ENCODE measurements around the gene PHB1.

Gene PHB1

GRCh38 chr17:49452201-49452600, 37.5 kb upstream of the PHB1 start:
- Histone ChIP-seq H3K4me3 (ENCODE audit: low read depth in 1 of 2, low read length in 2 of 2) (no peak overlapping the region), H3K36me3 (ENCODE audit: insufficient read depth, low read length) (no peaks in the 10 kb centered on the region), H3K4me1 (ENCODE audit: insufficient read depth, low read length) (no peaks in the 10 kb centered on the region), H3K9me3 (ENCODE audit: low read length) (no peaks in the 10 kb centered on the region), H3K27ac (ENCODE audit: low read depth, low read length) (no peak overlapping the region), H3K27me3 (ENCODE audit: control insufficient read depth in 1 of 2, insufficient read depth in 2 of 2, low read length in 2 of 2) (peaks cover 0 to 7% of the 10 kb centered on the region in 2 donors), H3K9ac (ENCODE audit: low read length) (no peak overlapping the region)

DNA sequence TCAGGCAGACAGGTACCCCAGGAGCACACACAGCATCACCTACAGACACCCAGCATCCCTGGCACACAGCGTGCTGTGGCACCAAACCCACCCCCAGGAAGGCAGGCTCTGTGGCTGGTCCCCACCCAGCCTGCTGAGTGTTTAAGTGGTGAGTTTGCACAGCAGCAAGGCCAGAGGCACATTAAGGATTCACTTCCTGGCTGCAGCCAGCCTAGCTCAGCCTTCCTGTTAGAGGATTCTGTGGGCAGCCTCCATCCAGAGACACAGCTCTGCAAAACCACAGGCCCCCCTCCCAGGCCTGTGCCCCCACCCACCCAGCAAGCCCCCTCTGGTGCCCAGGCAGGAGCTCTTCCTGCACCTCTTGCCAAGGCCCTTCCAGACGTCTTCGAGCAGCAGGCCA, 36.1 kb upstream of the PHB1 start:
- no peak overlapping the region for H3K4me3 ChIP-seq (ENCODE audit: low read depth in 1 of 2, low read length in 2 of 2)
- no peaks in the 10 kb centered on the region for H3K4me1 ChIP-seq (ENCODE audit: insufficient read depth, low read length)
- H3K27me3 ChIP-seq (ENCODE audit: control insufficient read depth in 1 of 2, insufficient read depth in 2 of 2, low read length in 2 of 2): no peaks in the 10 kb centered on the region
- H3K9ac ChIP-seq (ENCODE audit: low read length): no peak overlapping the region
- no peak overlapping the region for H3K27ac ChIP-seq (ENCODE audit: low read depth, low read length)
- no peaks in the 10 kb centered on the region for H3K9me3 ChIP-seq (ENCODE audit: low read length)
- H3K36me3 ChIP-seq (ENCODE audit: insufficient read depth, low read length): no peaks in the 10 kb centered on the region

DNA sequence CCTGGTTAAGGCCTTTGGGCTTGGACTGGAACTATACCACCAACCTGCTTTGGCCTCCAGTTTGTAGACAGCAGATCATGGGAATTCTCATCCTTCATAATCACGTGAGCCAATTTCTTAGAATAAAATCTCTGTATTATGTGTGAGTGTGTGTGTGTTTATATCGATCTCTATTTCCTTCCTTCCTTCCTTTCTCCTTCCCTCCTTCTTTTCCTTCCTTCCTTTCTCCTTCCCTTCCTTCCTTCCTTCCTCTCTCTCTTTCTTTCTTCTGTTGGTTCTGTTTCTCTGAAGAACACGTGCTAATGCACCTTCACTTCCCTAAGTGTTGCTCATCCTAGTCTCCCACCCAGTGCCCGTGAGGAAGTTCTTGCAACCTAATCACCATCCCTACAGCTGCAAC, 35.5 kb upstream of the PHB1 start:
- H3K36me3 ChIP-seq (ENCODE audit: insufficient read depth, low read length): no peaks in the 10 kb centered on the region

GRCh38 chr17:49447628-49448302, 33.1 kb upstream of the PHB1 start:
- Histone ChIP-seq H3K27me3 (ENCODE audit: control insufficient read depth in 1 of 2, insufficient read depth in 2 of 2, low read length in 2 of 2) (no peaks in the 10 kb centered on the region), H3K4me1 (ENCODE audit: insufficient read depth, low read length) (no peaks in the 10 kb centered on the region), H3K27ac (ENCODE audit: low read depth, low read length) (no peak overlapping the region), H3K4me3 (ENCODE audit: low read depth in 1 of 2, low read length in 2 of 2) (no peak overlapping the region), H3K9me3 (ENCODE audit: low read length) (no peaks in the 10 kb centered on the region), H3K36me3 (ENCODE audit: insufficient read depth, low read length) (no peaks in the 10 kb centered on the region), H3K9ac (ENCODE audit: low read length) (no peak overlapping the region)

More for the DNA sequence above, 35.5 kb upstream of the PHB1 start:
- Histone ChIP-seq H3K4me1 (ENCODE audit: insufficient read depth, low read length) (no peaks in the 10 kb centered on the region), H3K9ac (ENCODE audit: low read length) (no peak overlapping the region), H3K9me3 (ENCODE audit: low read length) (no peaks in the 10 kb centered on the region), H3K27me3 (ENCODE audit: control insufficient read depth in 1 of 2, insufficient read depth in 2 of 2, low read length in 2 of 2) (no peaks in the 10 kb centered on the region), H3K27ac (ENCODE audit: low read depth, low read length) (no peak overlapping the region), H3K4me3 (ENCODE audit: low read depth in 1 of 2, low read length in 2 of 2) (no peak overlapping the region)

- Histone ChIP-seq H3K27ac (ENCODE audit: low read depth, low read length) (no peak overlapping the region), H3K4me1 (ENCODE audit: insufficient read depth, low read length) (no peaks in the 10 kb centered on the region), H3K4me3 (ENCODE audit: low read depth in 1 of 2, low read length in 2 of 2) (no peak overlapping the region), H3K36me3 (ENCODE audit: insufficient read depth, low read length) (no peaks in the 10 kb centered on the region), H3K27me3 (ENCODE audit: control insufficient read depth in 1 of 2, insufficient read depth in 2 of 2, low read length in 2 of 2) (no peaks in the 10 kb centered on the region), H3K9ac (ENCODE audit: low read length) (no peak overlapping the region), H3K9me3 (ENCODE audit: low read length) (no peaks in the 10 kb centered on the region)
Measured at GRCh38 chr17:49445591-49445990, 30.9 kb upstream of the PHB1 start.

DNA sequence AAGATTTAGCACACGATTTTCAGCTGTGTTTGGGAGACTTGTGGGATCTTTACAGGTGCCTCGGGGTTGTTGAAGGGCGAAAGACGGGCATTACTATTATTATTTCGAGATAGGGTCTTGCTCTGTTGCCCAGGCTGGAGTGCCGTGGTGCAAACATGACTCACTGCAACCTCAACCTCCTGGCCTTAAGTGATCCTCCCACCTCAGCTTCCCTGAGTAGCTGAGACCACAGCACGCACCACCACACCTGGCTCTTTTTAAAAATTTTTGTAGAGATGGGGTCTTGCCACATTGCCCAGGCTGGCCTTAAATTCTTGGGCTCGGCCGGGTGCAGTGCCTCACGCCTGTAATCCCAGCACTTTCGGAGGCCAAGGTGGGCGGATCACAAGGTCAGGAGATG, 29.7 kb upstream of the PHB1 start:
- Histone ChIP-seq H3K4me3 (ENCODE audit: low read depth in 1 of 2, low read length in 2 of 2) (no peak overlapping the region), H3K27me3 (ENCODE audit: control insufficient read depth in 1 of 2, insufficient read depth in 2 of 2, low read length in 2 of 2) (peaks cover 6 to 9% of the 10 kb centered on the region in 2 donors), H3K9ac (ENCODE audit: low read length) (no peak overlapping the region), H3K4me1 (ENCODE audit: insufficient read depth, low read length) (no peaks in the 10 kb centered on the region), H3K27ac (ENCODE audit: low read depth, low read length) (no peak overlapping the region), H3K9me3 (ENCODE audit: low read length) (no peaks in the 10 kb centered on the region), H3K36me3 (ENCODE audit: insufficient read depth, low read length) (no peaks in the 10 kb centered on the region)

DNA sequence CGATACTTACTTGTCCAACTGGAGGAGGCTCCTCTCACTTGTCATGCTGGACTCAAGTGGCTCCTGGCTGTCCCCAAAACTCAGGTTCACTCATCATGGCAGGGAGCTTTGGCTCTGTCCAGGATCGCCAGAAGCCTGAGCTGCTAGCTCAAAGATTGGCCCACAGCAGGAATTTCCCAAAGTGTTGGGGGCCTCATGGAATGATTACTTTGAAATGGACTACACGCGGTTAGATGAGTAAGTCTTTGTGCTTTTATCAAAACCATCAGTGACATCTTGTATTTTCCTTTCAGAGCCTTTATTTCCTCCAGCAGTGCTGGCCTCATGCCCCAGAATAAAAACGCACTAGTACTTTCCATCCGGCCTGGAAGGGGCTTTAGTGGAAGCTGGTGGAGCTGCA, 29.2 kb upstream of the PHB1 start:
- Histone ChIP-seq H3K27ac (ENCODE audit: low read depth, low read length) (no peak overlapping the region), H3K36me3 (ENCODE audit: insufficient read depth, low read length) (no peaks in the 10 kb centered on the region), H3K4me1 (ENCODE audit: insufficient read depth, low read length) (no peaks in the 10 kb centered on the region), H3K9me3 (ENCODE audit: low read length) (no peaks in the 10 kb centered on the region), H3K27me3 (ENCODE audit: control insufficient read depth in 1 of 2, insufficient read depth in 2 of 2, low read length in 2 of 2) (peaks cover 10 to 13% of the 10 kb centered on the region in 2 donors), H3K4me3 (ENCODE audit: low read depth in 1 of 2, low read length in 2 of 2) (no peak overlapping the region), H3K9ac (ENCODE audit: low read length) (no peak overlapping the region)

DNA sequence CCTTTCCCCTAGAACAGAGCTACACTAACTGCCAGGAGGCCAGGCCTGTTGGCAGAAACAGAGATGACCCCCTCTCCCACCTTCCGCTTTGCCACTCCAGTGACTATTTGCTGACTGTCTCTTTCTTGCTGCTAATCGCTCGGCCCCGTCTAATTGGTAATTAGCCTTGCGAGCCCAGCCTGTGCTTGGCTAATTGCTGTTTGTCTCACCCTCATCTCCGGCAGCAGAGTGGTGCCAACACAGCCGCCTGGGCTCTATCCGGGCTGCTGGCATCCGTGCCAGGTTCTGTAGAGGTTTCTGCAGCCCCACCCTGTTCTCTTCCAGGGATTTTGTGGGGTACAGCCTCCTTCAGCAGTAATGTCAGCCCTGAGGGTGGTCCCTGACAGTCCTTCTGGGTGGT, 27.4 kb upstream of the PHB1 start:
- Histone ChIP-seq H3K27me3 (ENCODE audit: control insufficient read depth in 1 of 2, insufficient read depth in 2 of 2, low read length in 2 of 2) (peaks cover 10 to 20% of the 10 kb centered on the region in 2 donors), H3K27ac (ENCODE audit: low read depth, low read length) (no peak overlapping the region), H3K9me3 (ENCODE audit: low read length) (no peaks in the 10 kb centered on the region), H3K4me3 (ENCODE audit: low read depth in 1 of 2, low read length in 2 of 2) (no peak overlapping the region), H3K36me3 (ENCODE audit: insufficient read depth, low read length) (no peaks in the 10 kb centered on the region), H3K4me1 (ENCODE audit: insufficient read depth, low read length) (no peaks in the 10 kb centered on the region), H3K9ac (ENCODE audit: low read length) (no peak overlapping the region)

DNA sequence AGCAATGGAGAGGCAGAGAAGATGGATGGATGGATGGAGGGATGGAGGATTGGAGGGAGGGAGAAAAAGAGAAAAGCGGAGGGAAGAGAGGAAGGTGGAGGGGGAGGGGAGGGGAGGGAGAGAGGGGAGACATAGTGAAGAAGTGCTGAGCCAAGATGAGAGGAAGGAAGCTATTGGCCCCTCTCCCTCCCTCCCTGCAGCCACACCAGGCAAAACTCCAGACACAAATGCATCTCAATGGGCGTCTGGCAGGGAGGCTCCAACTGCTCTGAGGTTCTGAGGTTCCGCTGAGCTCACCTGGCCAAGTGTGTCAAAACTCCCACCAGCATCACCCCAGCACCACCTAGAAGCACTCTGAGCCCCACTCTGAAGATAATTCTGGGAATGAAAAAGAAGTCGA, 26.9 kb upstream of the PHB1 start:
- no peak overlapping the region for H3K27ac ChIP-seq (ENCODE audit: low read depth, low read length)
- no peak overlapping the region for H3K4me3 ChIP-seq (ENCODE audit: low read depth in 1 of 2, low read length in 2 of 2)
- no peaks in the 10 kb centered on the region for H3K36me3 ChIP-seq (ENCODE audit: insufficient read depth, low read length)
- no peaks in the 10 kb centered on the region for H3K9me3 ChIP-seq (ENCODE audit: low read length)
- no peak overlapping the region for H3K9ac ChIP-seq (ENCODE audit: low read length)
- H3K4me1 ChIP-seq (ENCODE audit: insufficient read depth, low read length): no peaks in the 10 kb centered on the region
- H3K27me3 ChIP-seq (ENCODE audit: control insufficient read depth in 1 of 2, insufficient read depth in 2 of 2, low read length in 2 of 2): peaks cover 10 to 20% of the 10 kb centered on the region in 2 donors

GRCh38 chr17:49440581-49440980, 25.9 kb upstream of the PHB1 start:
- H3K27me3 ChIP-seq (ENCODE audit: control insufficient read depth in 1 of 2, insufficient read depth in 2 of 2, low read length in 2 of 2): peaks cover 10 to 20% of the 10 kb centered on the region in 2 donors
- no peaks in the 10 kb centered on the region for H3K36me3 ChIP-seq (ENCODE audit: insufficient read depth, low read length)
- H3K9ac ChIP-seq (ENCODE audit: low read length): no peak overlapping the region
- no peak overlapping the region for H3K27ac ChIP-seq (ENCODE audit: low read depth, low read length)
- no peak overlapping the region for H3K4me3 ChIP-seq (ENCODE audit: low read depth in 1 of 2, low read length in 2 of 2)
- H3K9me3 ChIP-seq (ENCODE audit: low read length): no peaks in the 10 kb centered on the region
- H3K4me1 ChIP-seq (ENCODE audit: insufficient read depth, low read length): no peaks in the 10 kb centered on the region

- Histone ChIP-seq H3K27me3 (ENCODE audit: control insufficient read depth in 1 of 2, insufficient read depth in 2 of 2, low read length in 2 of 2) (peaks cover 10 to 20% of the 10 kb centered on the region in 2 donors), H3K9ac (ENCODE audit: low read length) (no peak overlapping the region), H3K27ac (ENCODE audit: low read depth, low read length) (no peak overlapping the region), H3K4me3 (ENCODE audit: low read depth in 1 of 2, low read length in 2 of 2) (no peak overlapping the region), H3K4me1 (ENCODE audit: insufficient read depth, low read length) (no peaks in the 10 kb centered on the region), H3K36me3 (ENCODE audit: insufficient read depth, low read length) (no peaks in the 10 kb centered on the region), H3K9me3 (ENCODE audit: low read length) (no peaks in the 10 kb centered on the region)
Measured at GRCh38 chr17:49439673-49440571, 25.2 kb upstream of the PHB1 start.

Data from muscle layer of colon (tissue), 2 donors.